HG02885 (cell line): ENCODE results near the gene RPP25.

Source experiments
- ATAC-seq: cut with Tn5 transposase; IDR thresholded peaks from one replicate; pipeline ENCODE4 v1.9.1; 2021; ENCODE audit warnings: mild to moderate bottlenecking; ENCODE audit not compliant: unreplicated experiment, poor library complexity

RPP25 gene

DNA sequence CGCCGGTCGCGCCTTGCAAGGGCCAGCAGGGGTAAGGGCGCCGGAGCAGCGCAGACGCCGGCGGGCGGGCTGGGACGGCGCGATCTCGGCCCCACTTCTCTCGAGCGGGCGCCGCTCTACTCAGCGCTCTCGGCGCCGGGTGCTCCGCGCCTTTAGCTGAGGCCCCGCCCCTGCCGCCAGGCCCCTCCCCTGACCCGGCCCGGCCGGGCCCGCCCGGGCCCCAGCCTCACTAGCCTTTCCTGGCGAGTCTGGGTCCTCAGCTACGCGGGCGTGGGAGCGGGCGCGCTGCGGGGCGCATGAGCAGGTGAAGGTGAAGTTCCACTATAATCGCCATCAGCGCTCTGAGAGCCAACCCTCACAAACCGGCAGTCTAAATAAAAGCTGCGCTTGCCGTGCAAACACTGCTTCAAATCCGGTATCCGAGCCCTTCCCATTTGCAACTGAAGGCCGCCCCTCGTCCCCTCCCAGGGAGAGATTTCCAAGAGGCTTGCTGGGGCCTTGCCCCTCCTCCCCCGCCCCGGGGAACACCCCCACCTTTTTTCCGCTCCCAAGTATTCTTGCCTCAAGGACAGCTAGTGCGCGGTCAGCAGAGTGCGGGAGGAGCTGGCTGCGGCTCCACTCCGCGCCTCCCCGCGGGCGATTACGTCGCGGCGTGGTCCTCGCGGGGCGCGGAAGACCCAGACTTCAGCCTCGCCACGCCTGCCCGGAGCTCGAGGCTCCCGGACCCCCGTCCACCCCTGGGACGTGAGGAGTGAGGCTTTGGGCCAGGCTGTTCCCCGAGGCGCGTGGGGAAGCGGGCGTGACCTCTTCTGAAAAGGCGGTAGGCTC lies at the start of gene RPP25:
TSS of gene RPP25 (minus strand) at position 125 of the 828 bp plus-strand sequence. CDS start 189 bp downstream, outside the sequence.
- peak; percentile 81 for ATAC-seq

DNA sequence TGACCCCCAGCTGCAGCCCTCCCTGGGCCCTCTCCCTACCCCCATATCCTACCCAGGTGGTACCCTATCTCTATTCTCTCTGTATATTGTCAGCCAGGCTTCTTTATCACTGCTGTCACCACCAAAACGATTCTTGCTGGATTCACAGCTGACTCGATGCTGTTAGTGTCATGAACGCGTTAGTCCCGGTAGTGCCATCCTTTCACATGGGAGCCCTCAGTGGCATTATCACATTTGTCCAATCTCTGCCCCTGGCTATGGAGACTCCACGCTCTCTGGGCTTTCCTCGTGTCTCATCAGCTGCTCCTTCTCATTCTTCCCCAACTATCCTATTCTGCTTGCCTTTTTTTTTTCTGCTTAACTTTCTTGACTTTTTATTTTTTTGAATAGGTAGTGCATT lies 45.8 kb upstream of the RPP25 start:
- ATAC-seq: no peak

GRCh38 chr15:75001310-75001709 lies 44.7 kb upstream of the RPP25 start:
- ATAC-seq: no peak

GRCh38 chr15:74997543-74997942 lies 41.0 kb upstream of the RPP25 start:
- ATAC-seq: no peak

- no peak for ATAC-seq
These were observed 40.6 kb upstream of the RPP25 start for GRCh38 chr15:74997141-74997540.

GRCh38 chr15:74995779-74996765 lies 39.5 kb upstream of the RPP25 start:
- no peak for ATAC-seq

DNA sequence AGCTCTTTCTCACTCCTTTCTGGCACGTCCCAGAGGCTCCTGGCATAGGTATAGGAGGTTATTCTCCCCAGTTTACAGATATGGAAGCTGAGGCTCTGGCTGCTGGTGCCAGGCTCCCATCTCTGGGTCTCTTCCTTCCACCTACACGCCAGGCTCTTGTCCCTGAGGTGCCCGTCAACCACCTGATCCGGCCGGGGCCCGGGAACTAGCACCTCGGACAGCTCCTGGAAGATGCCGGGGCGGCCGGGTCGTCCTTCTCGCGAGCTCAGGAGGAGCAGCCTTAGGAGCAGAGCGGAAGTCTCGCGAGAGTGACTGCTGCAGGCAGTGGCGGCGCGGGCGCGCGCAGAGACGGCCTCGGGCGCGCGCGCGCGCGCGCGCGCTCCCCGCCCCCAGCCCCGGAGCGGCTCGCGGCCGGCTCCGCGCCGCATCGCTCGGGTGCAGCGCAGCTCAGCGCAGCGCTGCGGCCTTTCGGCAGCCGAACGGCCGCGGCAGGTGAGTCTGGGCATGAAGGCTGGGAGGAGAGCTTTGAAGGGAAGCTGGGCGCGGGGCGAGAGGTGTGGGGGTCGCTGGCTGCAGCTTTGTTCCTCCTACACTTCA lies 38.7 kb upstream of the RPP25 start, which contains the start of gene SCAMP5:
TSS of gene SCAMP5 (plus strand) at position 382 of the 597 bp plus-strand sequence. CDS start 16,277 bp downstream, outside the sequence.
- ATAC-seq: peak; percentile 69

DNA sequence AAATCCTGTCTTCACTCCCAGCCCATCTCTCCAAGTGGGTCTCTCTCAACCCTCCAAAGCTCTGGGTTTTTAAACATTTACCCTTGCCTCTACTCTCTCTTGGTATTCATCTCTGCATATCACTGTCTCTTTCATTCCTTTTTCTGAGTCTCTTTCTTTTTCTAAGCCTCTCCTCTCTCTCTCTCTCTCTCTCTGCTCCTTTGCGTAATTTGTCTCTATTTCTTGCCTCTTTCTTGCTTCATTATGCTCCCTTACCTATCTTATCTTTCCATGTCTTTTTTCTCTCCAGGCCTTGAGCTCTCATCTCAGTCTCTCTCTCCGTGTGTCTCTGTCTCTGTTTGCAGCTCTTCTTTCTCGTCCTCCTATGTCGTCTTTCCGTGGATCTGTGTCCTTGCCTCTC lies 38.1 kb upstream of the RPP25 start:
- no peak for ATAC-seq

GRCh38 chr15:74994236-74994635 lies 37.7 kb upstream of the RPP25 start:
- ATAC-seq: no peak

GRCh38 chr15:74992619-74993018 lies 36.0 kb upstream of the RPP25 start:
- ATAC-seq: no peak

- ATAC-seq: no peak
These were observed 33.0 kb upstream of the RPP25 start for GRCh38 chr15:74989527-74989926.

DNA sequence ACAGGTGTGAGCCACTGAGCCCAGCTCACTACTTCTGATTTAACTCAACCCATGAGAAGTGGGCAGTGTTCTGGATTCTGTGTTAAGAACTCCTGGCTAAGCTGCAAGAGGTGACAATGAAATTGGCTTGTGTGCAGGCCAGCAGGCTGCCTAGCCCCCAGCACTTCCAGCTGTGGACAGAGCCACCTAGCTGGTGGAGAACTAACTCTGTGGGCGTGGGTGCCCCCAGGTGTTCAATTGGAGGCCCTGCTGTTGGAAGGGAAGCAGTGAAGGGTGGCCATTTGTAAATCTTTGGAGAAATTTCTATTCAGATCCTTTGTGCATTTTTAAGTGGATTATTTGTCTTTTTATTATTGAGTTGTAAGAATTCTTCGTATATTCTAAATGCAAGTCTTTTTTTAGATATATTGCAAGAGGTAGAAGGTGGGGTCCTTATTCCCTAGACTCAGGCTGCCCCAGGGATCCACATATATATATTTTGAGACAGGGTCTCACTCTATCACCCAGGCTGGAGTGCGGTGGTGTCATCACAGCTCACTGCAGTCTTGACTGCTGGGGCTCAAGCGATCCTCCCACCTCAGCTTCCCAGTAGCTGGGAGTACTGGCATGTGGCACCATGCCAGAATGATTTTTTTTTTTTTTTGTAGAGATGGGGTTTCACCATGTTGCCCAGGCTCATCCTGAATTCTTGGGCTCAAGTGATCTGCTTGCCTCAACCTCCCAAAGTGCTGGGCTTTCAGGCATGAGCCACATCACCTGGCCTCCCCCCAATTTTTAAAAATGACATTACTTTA lies 31.6 kb upstream of the RPP25 start:
- ATAC-seq: no peak

DNA sequence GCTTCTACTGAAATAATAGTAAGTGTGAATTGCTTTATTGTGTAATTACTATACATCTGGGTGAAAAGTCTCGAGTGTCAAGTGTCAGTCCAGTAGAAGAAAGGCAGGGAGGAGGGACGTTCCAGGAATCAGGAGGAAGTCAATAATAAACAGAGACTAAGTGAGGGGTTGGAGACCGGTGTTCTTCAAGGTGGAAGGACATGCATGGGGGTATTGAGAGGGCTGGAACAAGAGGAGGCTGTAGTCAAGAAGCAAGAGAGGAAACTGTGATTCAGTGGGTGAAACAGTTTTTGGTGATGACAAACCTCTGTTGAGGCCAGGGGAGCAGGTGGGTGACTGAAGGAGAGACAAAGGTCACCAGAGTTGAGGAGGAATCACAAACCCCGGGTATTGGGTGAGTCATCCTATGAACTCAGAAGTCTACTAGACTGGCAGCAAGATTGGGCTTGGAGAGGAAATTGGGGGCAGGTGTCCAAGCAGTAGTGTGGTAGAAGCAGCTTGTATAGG lies 27.2 kb upstream of the RPP25 start:
- ATAC-seq: no peak

DNA sequence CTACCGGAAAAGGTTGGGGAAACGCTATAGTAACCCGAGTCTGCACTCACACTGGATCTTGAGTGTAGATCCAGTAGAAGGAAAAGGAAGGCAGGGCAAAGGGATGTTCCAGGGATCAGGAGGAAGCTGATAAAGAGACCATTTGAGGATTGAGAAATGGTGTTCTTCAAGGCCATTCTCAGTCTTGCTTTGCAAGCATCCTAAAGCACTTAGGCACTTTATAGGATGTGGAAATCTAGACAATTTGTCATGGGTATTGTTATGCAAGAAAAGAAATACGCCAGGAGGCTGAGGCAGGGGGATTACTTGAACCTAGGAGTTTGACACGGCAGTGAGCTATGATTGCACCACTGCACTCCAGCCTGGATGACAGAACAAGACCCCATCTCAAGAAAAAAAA lies 25.6 kb upstream of the RPP25 start:
- no peak for ATAC-seq

- ATAC-seq: no peak
These were observed 21.9 kb upstream of the RPP25 start for GRCh38 chr15:74978503-74978902.

DNA sequence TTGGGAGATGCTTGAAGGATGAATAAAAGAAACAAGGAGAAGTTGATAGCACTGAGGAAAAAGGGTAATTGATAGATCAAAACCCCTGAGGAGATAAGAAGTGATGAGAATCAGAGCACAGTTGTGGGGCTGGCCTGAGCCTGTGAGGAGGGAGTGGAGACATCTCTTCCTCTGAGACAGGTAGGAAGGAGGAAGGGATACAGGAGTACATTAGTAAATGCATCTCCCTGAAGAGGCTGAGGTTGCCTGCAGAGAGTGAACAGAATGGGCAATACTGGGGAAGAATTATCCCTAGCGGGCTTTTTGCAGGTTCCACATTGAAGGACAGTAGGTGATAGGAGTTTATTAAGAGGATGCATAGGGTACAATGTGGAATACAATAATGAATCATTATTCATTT lies 21.5 kb upstream of the RPP25 start:
- no peak for ATAC-seq

DNA sequence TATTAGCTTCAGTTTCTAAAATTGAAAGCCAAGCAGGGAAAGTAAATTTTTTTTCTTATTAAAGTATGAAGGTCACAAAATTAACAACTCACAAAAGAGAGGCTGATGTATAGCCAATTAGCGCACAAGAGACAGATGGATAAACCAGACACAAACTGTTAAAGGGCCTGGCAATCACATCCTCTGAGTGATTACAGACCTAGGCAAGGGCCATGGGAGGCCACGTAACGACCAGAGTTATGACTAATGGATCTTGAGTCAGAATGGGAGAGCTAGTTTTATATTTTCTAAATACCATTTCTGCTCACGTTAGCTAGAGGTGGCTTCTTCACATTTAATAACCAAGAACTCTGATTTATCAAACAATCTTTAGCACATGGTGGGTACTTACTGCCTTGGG lies 21.0 kb upstream of the RPP25 start:
- no peak for ATAC-seq

DNA sequence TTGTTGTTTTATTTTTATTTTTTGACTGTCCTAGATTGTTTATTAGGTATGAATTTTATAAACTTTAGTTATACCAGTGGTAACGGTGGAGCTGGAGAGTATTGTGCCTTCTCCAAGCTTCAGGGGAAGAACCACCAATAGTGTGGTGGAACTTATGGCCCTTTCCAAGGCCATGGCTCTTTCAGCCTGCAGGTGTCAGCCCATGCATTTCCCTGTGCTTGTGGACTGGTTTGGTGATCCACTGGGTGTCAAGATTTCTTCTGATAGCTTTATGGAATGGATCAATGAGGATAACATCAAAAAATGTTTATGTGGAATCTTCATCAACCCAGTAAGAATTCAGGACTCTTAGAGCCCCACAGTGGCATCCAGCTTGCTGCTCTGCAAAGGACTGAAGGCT lies 19.6 kb upstream of the RPP25 start:
- ATAC-seq: no peak

DNA sequence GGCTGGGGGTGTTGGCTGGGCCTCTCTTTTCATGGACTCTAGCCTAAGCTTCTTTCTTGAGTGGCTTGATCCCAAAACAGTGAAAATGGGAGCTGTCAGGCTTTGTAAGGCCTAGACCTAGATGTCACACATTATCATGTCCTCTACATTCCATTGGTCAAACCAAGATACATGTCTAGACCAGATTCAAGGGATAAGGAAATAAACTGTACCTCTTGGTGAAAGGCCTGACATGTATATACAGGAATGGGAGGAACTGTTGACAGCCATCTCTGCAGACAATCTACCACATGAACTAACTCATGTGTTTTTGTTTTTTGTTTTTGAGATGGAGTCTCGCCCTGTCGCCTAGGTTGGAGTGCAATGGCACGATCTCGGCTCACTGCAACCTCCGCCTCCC lies 11.1 kb upstream of the RPP25 start:
- ATAC-seq: no peak

- ATAC-seq: no peak
These were observed 8.2 kb upstream of the RPP25 start for GRCh38 chr15:74964794-74965193.
